C4-2B (cell line): Measurements from ENCODE around the gene ANXA1.

ENCODE experiments used
- CTCF ChIP-seq: fragments of 450-650 bp; conservative IDR thresholded peaks from 2 replicates; pipeline ENCODE4 v1.5.1; 2017; ENCODE audit warnings: mild to moderate bottlenecking
- ZFX ChIP-seq: fragments of 450-650 bp; IDR thresholded peaks from 2 replicates; pipeline ENCODE4 v1.6.1; 2017

GRCh38 chr9:73176450-73176875 lies 24.8 kb downstream of the ANXA1 start:
- TF ChIP-seq CTCF = no peak
- TF ChIP-seq ZFX = no peak
